IMR-90 (cell line): ENCODE data around the gene CCDC138. TPM values are rescaled to one million over a fixed set of nuclear protein-coding genes. Genes with fewer than 3 reads are reported as not detected.

Experiments used
- ATAC-seq: fragments of 200-7000 bp; cut with Tn5 transposase; 2 replicates; pipeline ENCODE4 v1.9.1; 2020; ENCODE audit warnings: low read depth, mild to moderate bottlenecking, moderate library complexity
- BruUV-seq: library from RNA; stranded (reverse); fragments of 400-500 nt; replicated peaks from 2 replicates; lab custom pipeline; 2021; lab: Mats Ljungman, UMichigan
- CTCF ChIA-PET: fragments of 300-600 bp; formaldehyde crosslinking; extraction: SDS; loops from one replicate; lab custom pipeline; 2021; ENCODE audit warnings: antibody characterized with exemption; lab: Yijun Ruan, JAX
- POLR2A ChIA-PET: fragments of 300-600 bp; sonication (Branson Sonifier 250); formaldehyde crosslinking; loops from one replicate; lab custom pipeline; 2022; ENCODE audit warnings: antibody characterized with exemption; ENCODE audit not compliant: unreplicated experiment; lab: Charles Lee
- DNase-seq: peaks from one replicate; pipeline ENCODE4 v3.0.0; 2013
- H2AFZ ChIP-seq: replicated peaks from 2 replicates; pipeline ENCODE3; 2013; ENCODE audit warnings: low read length, mild to moderate bottlenecking; ENCODE audit not compliant: poor library complexity
- H2AK5ac ChIP-seq: 2 replicates; pipeline ENCODE4 v1.6.1; 2013; ENCODE audit warnings: low read depth, low read length, inconsistent platforms
- H2AK9ac ChIP-seq: replicated peaks from 2 replicates; pipeline ENCODE3; 2013; ENCODE audit warnings: mild to moderate bottlenecking, low read depth, low read length, moderate library complexity; ENCODE audit not compliant: poor library complexity
- H2BK120ac ChIP-seq: 2 replicates; pipeline ENCODE4 v1.6.1; 2013; ENCODE audit warnings: low read depth, low read length, inconsistent platforms
- H2BK15ac ChIP-seq: 3 replicates; pipeline ENCODE4 v1.6.1; 2013; ENCODE audit warnings: low read depth, low read length, inconsistent platforms
- H2BK20ac ChIP-seq: 2 replicates; pipeline ENCODE4 v1.6.1; 2013; ENCODE audit warnings: low read depth, mild to moderate bottlenecking, inconsistent platforms, low read length, moderate library complexity
- H2BK5ac ChIP-seq: 2 replicates; pipeline ENCODE4 v1.6.1; 2013; ENCODE audit warnings: mild to moderate bottlenecking, low read depth, low read length, inconsistent platforms; ENCODE audit not compliant: poor library complexity, severe bottlenecking
- H3K14ac ChIP-seq: replicated peaks from 2 replicates; pipeline ENCODE4 v1.6.1; 2013; ENCODE audit warnings: low read depth, low read length, inconsistent platforms
- H3K18ac ChIP-seq: 2 replicates; pipeline ENCODE4 v1.6.1; 2013; ENCODE audit warnings: low read depth, low read length, control low read depth
- H3K23ac ChIP-seq: 2 replicates; pipeline ENCODE4 v1.6.1; 2013; ENCODE audit warnings: low read depth, low read length, inconsistent platforms
- H3K27ac ChIP-seq: 2 replicates; pipeline ENCODE4 v1.5.1; 2013; ENCODE audit warnings: mild to moderate bottlenecking, control low read depth, low read length; ENCODE audit not compliant: insufficient read depth
- H3K27me3 ChIP-seq: 2 replicates; pipeline ENCODE4 v1.6.1; 2013; ENCODE audit warnings: low read length; ENCODE audit not compliant: control insufficient read depth, insufficient read depth
- H3K36me3 ChIP-seq: 2 replicates; pipeline ENCODE4 v1.6.1; 2013; ENCODE audit warnings: low read length, mixed read lengths; ENCODE audit not compliant: control insufficient read depth, insufficient read depth
- H3K4ac ChIP-seq: 2 replicates; pipeline ENCODE4 v1.6.1; 2013; ENCODE audit warnings: low read depth, low read length, inconsistent platforms
- H3K4me1 ChIP-seq: 2 replicates; pipeline ENCODE4 v1.6.1; 2013; ENCODE audit warnings: low read length, mixed read lengths; ENCODE audit not compliant: control insufficient read depth, insufficient read depth
- H3K4me2 ChIP-seq: 2 replicates; pipeline ENCODE4 v1.6.1; 2013; ENCODE audit warnings: low read depth, mild to moderate bottlenecking, control low read depth, low read length, moderate library complexity
- H3K4me3 ChIP-seq: 2 replicates; pipeline ENCODE4 v1.5.1; 2013; ENCODE audit warnings: low read depth, mild to moderate bottlenecking, control low read depth, low read length, moderate library complexity; ENCODE audit not compliant: insufficient read depth
- H3K56ac ChIP-seq: 2 replicates; pipeline ENCODE4 v1.6.1; 2013; ENCODE audit warnings: low read length, inconsistent platforms; ENCODE audit not compliant: insufficient read depth; ENCODE audit errors: extremely low read depth
- H3K79me1 ChIP-seq, 2 experiments: 2 replicates each; pipeline ENCODE4 v1.6.1; 2013; ENCODE audit warnings: low read length in 2 of 2, inconsistent platforms in 1 of 2, low read depth in 1 of 2
- H3K9ac ChIP-seq: 2 replicates; pipeline ENCODE4 v1.6.1; 2013; ENCODE audit warnings: low read depth, low read length, control low read depth
- H3K9me1 ChIP-seq: 2 replicates; pipeline ENCODE4 v1.6.1; 2013; ENCODE audit warnings: low read length, inconsistent platforms; ENCODE audit not compliant: insufficient read depth
- H3K9me3 ChIP-seq: 2 replicates; pipeline ENCODE4 v1.6.1; 2013; ENCODE audit warnings: low read length; ENCODE audit not compliant: control insufficient read depth, insufficient read depth
- H4K20me1 ChIP-seq: 2 replicates; pipeline ENCODE4 v1.6.1; 2013; ENCODE audit warnings: low read length, inconsistent platforms; ENCODE audit not compliant: insufficient read depth
- H4K5ac ChIP-seq: 2 replicates; pipeline ENCODE4 v1.6.1; 2013; ENCODE audit warnings: mild to moderate bottlenecking, low read depth, low read length, control low read depth
- H4K8ac ChIP-seq, 2 experiments: 2 replicates each; pipeline ENCODE4 v1.6.1; 2013; ENCODE audit warnings: low read depth in 2 of 2, low read length in 2 of 2, control low read depth in 1 of 2, inconsistent platforms in 1 of 2
- H4K91ac ChIP-seq: 2 replicates; pipeline ENCODE4 v1.6.1; 2013; ENCODE audit warnings: low read depth, low read length, inconsistent platforms; ENCODE audit not compliant: insufficient read depth
- BHLHE40 ChIP-seq: fragments of 150-350 bp; IDR thresholded peaks from 2 replicates; pipeline ENCODE4 v1.6.1; 2016; ENCODE audit warnings: mild to moderate bottlenecking, low read depth, low read length
- CEBPB ChIP-seq: IDR thresholded peaks from 2 replicates; pipeline ENCODE4 v1.6.1; 2012; ENCODE audit warnings: low read depth, low read length, improper control_type of control experiment
- CHD1 ChIP-seq: IDR thresholded peaks from 2 replicates; pipeline ENCODE4 v1.6.1; 2012; ENCODE audit warnings: low read depth, low read length, improper control_type of control experiment
- FOS ChIP-seq: fragments of 150-350 bp; IDR thresholded peaks from 2 replicates; pipeline ENCODE4 v1.6.1; 2016; ENCODE audit warnings: low read depth, low read length
- MAFK ChIP-seq: IDR thresholded peaks from 2 replicates; pipeline ENCODE4 v1.6.1; 2012; ENCODE audit warnings: low read depth, low read length, improper control_type of control experiment
- MAZ ChIP-seq: IDR thresholded peaks from 2 replicates; pipeline ENCODE4 v1.6.1; 2012; ENCODE audit warnings: low read depth, mild to moderate bottlenecking, low read length, improper control_type of control experiment, moderate library complexity, borderline replicate concordance
- MXI1 ChIP-seq: IDR thresholded peaks from 2 replicates; pipeline ENCODE4 v1.6.1; 2012; ENCODE audit warnings: low read depth, mild to moderate bottlenecking, low read length, moderate library complexity, borderline replicate concordance
- RAD21 ChIP-seq: IDR thresholded peaks from 2 replicates; pipeline ENCODE4 v1.6.1; 2012; ENCODE audit warnings: low read length, improper control_type of control experiment
- RCOR1 ChIP-seq: IDR thresholded peaks from 2 replicates; pipeline ENCODE4 v1.6.1; 2012; ENCODE audit warnings: mild to moderate bottlenecking, low read length, improper control_type of control experiment; ENCODE audit not compliant: insufficient replicate concordance
- RFX5 ChIP-seq: IDR thresholded peaks from 2 replicates; pipeline ENCODE4 v1.8.0; 2012; ENCODE audit warnings: low read depth, mild to moderate bottlenecking, low read length, moderate library complexity
- SMC3 ChIP-seq: fragments of 150-350 bp; IDR thresholded peaks from 2 replicates; pipeline ENCODE4 v1.6.1; 2016; ENCODE audit warnings: low read depth, mild to moderate bottlenecking, antibody characterized with exemption, low read length, moderate library complexity
- WGBS, 2 experiments: methylation state at CpG; one replicate each; pipeline versions ENCODE4 v1.1.5 to v1.1.7; 2013; ENCODE audit warnings: missing lambda C conversion rate in 2 of 2; ENCODE audit not compliant: insufficient read length in 1 of 2; ENCODE audit errors: extremely low coverage in 2 of 2; 5-methylcytosine and 5-hydroxymethylcytosine counted together
- dilution Hi-C: fragments of 300-500 bp; cut with HindIII; formaldehyde crosslinking; loops from one replicate; pipeline ENCODE4 v1.14.3; 2018; ENCODE audit warnings: low sequenced_read_pairs; ENCODE audit not compliant: unreplicated experiment
- in situ Hi-C: fragments of 300-500 bp; cut with MboI; formaldehyde crosslinking; loops from 3 replicates; pipeline ENCODE4 v1.14.3; 2019; ENCODE audit warnings: low sequenced_read_pairs, inconsistent platforms, mixed read lengths
- intact Hi-C: fragments of 100-400 bp; cut with micrococcal nuclease; formaldehyde crosslinking; loops from 2 replicates; pipeline ENCODE4 v1.10.0; 2022
- polyA plus RNA-seq, 3 experiments: library from polyadenylated mRNA; depleted of rRNA; stranded (reverse); fragments of >200 nt; gene quantifications; 2 replicates each; pipeline ENCODE4 v1.2.3, GENCODE V29; 2012; ENCODE audit warnings: low replicate concordance in 1 of 3
- total RNA-seq: library from RNA; depleted of rRNA; stranded (reverse); fragments of >200 nt; gene quantifications from 2 replicates; pipeline ENCODE4 v1.2.3, GENCODE V29; 2012
- TF ChIP-seq, protein P1 (sequence below): fragments of 150-350 bp; IDR thresholded peaks from 2 replicates; pipeline ENCODE4 v1.6.1; 2016; ENCODE audit warnings: low read depth, mild to moderate bottlenecking, low read length, moderate library complexity, borderline replicate concordance
- TF ChIP-seq, protein P2 (sequence below): fragments of 150-350 bp; IDR thresholded peaks from 2 replicates; pipeline ENCODE4 v1.6.1; 2017; ENCODE audit warnings: mild to moderate bottlenecking, antibody characterized with exemption, low read length, low read depth
- TF ChIP-seq, protein P3 (sequence below): conservative IDR thresholded peaks from 2 replicates; pipeline ENCODE4 v1.5.1; 2012; ENCODE audit warnings: mild to moderate bottlenecking, low read depth, low read length, improper control_type of control experiment

CCDC138 gene
- total and polyA plus RNA-seq, 2 of the 4 experiments (the other 2 are of a cell fraction) = 1.5 to 2.9 TPM

DNA sequence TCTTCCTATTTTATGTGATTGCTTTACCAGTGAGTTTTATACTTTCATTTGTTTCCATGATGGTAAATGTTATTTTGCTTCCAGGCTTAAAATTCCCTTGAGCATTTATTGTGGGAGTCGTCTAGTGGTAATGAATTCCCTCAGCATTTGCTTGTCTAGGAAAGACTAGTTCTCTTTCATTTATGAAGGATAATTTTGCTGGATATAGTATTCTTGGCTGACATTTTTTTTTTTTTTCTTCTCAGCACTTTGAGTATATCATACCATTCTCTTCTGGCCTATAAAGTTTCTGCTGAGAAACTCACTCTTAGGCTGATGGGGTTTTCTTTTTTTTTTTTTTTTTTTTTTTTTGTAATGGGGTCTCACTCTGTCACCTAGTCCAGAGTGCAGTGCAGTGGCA is 103.3 kb downstream of the CCDC138 start:
- dilution Hi-C loops = no loop called here
- no peak overlapping the region for H3K4me2 ChIP-seq
- H3K36me3 ChIP-seq = no peaks in the 10 kb centered on the region
- no peak for TF ChIP-seq CHD1
- TF ChIP-seq RAD21 = no peak
- TF ChIP-seq MAFK = no peak
- TF ChIP-seq, protein P1, sequence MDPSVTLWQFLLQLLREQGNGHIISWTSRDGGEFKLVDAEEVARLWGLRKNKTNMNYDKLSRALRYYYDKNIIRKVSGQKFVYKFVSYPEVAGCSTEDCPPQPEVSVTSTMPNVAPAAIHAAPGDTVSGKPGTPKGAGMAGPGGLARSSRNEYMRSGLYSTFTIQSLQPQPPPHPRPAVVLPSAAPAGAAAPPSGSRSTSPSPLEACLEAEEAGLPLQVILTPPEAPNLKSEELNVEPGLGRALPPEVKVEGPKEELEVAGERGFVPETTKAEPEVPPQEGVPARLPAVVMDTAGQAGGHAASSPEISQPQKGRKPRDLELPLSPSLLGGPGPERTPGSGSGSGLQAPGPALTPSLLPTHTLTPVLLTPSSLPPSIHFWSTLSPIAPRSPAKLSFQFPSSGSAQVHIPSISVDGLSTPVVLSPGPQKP = no peak
- TF ChIP-seq RFX5 = no peak
- no peak for TF ChIP-seq SMC3
- no peak for TF ChIP-seq RCOR1
- no peak for TF ChIP-seq CEBPB
- TF ChIP-seq BHLHE40 = no peak
- no peak for TF ChIP-seq MXI1
- TF ChIP-seq FOS = no peak
- TF ChIP-seq, protein P2, sequence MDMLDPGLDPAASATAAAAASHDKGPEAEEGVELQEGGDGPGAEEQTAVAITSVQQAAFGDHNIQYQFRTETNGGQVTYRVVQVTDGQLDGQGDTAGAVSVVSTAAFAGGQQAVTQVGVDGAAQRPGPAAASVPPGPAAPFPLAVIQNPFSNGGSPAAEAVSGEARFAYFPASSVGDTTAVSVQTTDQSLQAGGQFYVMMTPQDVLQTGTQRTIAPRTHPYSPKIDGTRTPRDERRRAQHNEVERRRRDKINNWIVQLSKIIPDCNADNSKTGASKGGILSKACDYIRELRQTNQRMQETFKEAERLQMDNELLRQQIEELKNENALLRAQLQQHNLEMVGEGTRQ = no peak
- TF ChIP-seq, protein P3, sequence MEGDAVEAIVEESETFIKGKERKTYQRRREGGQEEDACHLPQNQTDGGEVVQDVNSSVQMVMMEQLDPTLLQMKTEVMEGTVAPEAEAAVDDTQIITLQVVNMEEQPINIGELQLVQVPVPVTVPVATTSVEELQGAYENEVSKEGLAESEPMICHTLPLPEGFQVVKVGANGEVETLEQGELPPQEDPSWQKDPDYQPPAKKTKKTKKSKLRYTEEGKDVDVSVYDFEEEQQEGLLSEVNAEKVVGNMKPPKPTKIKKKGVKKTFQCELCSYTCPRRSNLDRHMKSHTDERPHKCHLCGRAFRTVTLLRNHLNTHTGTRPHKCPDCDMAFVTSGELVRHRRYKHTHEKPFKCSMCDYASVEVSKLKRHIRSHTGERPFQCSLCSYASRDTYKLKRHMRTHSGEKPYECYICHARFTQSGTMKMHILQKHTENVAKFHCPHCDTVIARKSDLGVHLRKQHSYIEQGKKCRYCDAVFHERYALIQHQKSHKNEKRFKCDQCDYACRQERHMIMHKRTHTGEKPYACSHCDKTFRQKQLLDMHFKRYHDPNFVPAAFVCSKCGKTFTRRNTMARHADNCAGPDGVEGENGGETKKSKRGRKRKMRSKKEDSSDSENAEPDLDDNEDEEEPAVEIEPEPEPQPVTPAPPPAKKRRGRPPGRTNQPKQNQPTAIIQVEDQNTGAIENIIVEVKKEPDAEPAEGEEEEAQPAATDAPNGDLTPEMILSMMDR = no peak
- no peak for TF ChIP-seq MAZ
- no peak overlapping the region for H2BK20ac ChIP-seq
- no TSS peak for BruUV-seq
- no peak overlapping the region for H3K23ac ChIP-seq
- POLR2A ChIA-PET = no interaction called here
- ATAC-seq = no peak
- H3K27ac ChIP-seq = no peak overlapping the region
- intact Hi-C loops = no loop called here
- no peak overlapping the region for H3K56ac ChIP-seq
- CTCF ChIA-PET = no interaction called here
- no peak overlapping the region for H2BK120ac ChIP-seq
- no peaks in the 10 kb centered on the region for H4K20me1 ChIP-seq
- no peaks in the 10 kb centered on the region for H3K79me1 ChIP-seq
- H3K14ac ChIP-seq = no peak overlapping the region
- H3K4me3 ChIP-seq = no peak overlapping the region
- H2AK9ac ChIP-seq = no peak overlapping the region
- H2AK5ac ChIP-seq = no peak overlapping the region
- no peak overlapping the region for H4K91ac ChIP-seq
- H4K8ac ChIP-seq = no peak overlapping the region
- no peak overlapping the region for H3K4ac ChIP-seq
- no peak overlapping the region for H2AFZ ChIP-seq
- no peaks in the 10 kb centered on the region for H3K9me1 ChIP-seq
- H3K9me3 ChIP-seq = peaks cover 5% of the 10 kb centered on the region; the same call in 1 of the 2 replicates
- WGBS, 2 experiments = no CpG with 5 or more reads among the region's 1 CpG
- H3K4me1 ChIP-seq = no peaks in the 10 kb centered on the region
- H2BK5ac ChIP-seq = no peak overlapping the region
- no peak overlapping the region for H2BK15ac ChIP-seq
- H3K18ac ChIP-seq = no peak overlapping the region
- no peak for DNase-seq
- H3K27me3 ChIP-seq = no peaks in the 10 kb centered on the region
- H3K9ac ChIP-seq = no peak overlapping the region
- in situ Hi-C loops = no loop called here
- no peak overlapping the region for H4K5ac ChIP-seq
